Panc1 (cell line): ENCODE measurements around the gene CFAP74. TPM values are rescaled to one million over a fixed set of nuclear protein-coding genes. Genes with fewer than 3 reads are reported as not detected.

Experiments
- ATAC-seq: fragments of 200-7000 bp; cut with Tn5 transposase; 2 replicates; pipeline ENCODE4 v1.9.1; 2020; ENCODE audit warnings: mild to moderate bottlenecking, moderate library complexity
- BruUV-seq: library from RNA; stranded (reverse); fragments of 400-500 nt; replicated peaks from 2 replicates; lab custom pipeline; 2021; lab: Mats Ljungman, UMichigan
- CTCF ChIA-PET: fragments of 300-600 bp; sonication (Branson Sonifier 250); formaldehyde crosslinking; loops from one replicate; lab custom pipeline; 2022; ENCODE audit warnings: antibody characterized with exemption; lab: Charles Lee
- POLR2A ChIA-PET: fragments of 300-600 bp; sonication (Branson Sonifier 250); formaldehyde crosslinking; loops from one replicate; lab custom pipeline; 2022; ENCODE audit warnings: antibody characterized with exemption; lab: Charles Lee
- DNase-seq: peaks from one replicate; pipeline ENCODE4 v3.0.0-alpha.2; 2010; ENCODE audit warnings: low read depth, low spot score
- H3K27ac ChIP-seq: 2 replicates; pipeline ENCODE4 v1.5.1; 2011; ENCODE audit warnings: mild to moderate bottlenecking, low read length, inconsistent platforms
- H3K27me3 ChIP-seq: fragments of 200-500 bp; sonication (Bioruptor generic); 2 replicates; pipeline ENCODE4 v1.6.0; 2014; ENCODE audit warnings: low read length, inconsistent platforms; ENCODE audit not compliant: control insufficient read depth, insufficient read depth
- H3K36me3 ChIP-seq: fragments of 200-500 bp; sonication (Bioruptor generic); 2 replicates; pipeline ENCODE4 v1.5.1; 2014; ENCODE audit warnings: inconsistent platforms, mild to moderate bottlenecking, low read length, moderate library complexity; ENCODE audit not compliant: control insufficient read depth, insufficient read depth
- H3K4me1 ChIP-seq: 2 replicates; pipeline ENCODE4 v1.5.1; 2011; ENCODE audit warnings: inconsistent platforms, mild to moderate bottlenecking, low read length, moderate library complexity; ENCODE audit not compliant: control insufficient read depth, insufficient read depth
- H3K4me3 ChIP-seq, 2 experiments: 2 replicates each; pipeline ENCODE4 v1.5.1; 2011 to 2012; ENCODE audit warnings: low read depth in 2 of 2, low read length in 2 of 2, mild to moderate bottlenecking in 2 of 2, inconsistent platforms in 1 of 2, moderate library complexity in 1 of 2
- H3K9me3 ChIP-seq: fragments of 200-500 bp; sonication (Bioruptor generic); 2 replicates; pipeline ENCODE4 v1.5.1; 2014; ENCODE audit warnings: low read depth, mild to moderate bottlenecking, inconsistent platforms, low read length, moderate library complexity; ENCODE audit not compliant: control insufficient read depth, insufficient read depth
- POLR2AphosphoS5 ChIP-seq: IDR thresholded peaks from 2 replicates; pipeline ENCODE4 v1.6.1; 2012; ENCODE audit warnings: mild to moderate bottlenecking, low read depth, low read length, moderate library complexity
- SIN3A ChIP-seq: IDR thresholded peaks from 2 replicates; pipeline ENCODE4 v1.6.1; 2012; ENCODE audit warnings: low read depth, mild to moderate bottlenecking, low read length, moderate library complexity, borderline replicate concordance; ENCODE audit not compliant: insufficient read depth
- TCF7L2 ChIP-seq: IDR thresholded peaks from 2 replicates; pipeline ENCODE4 v1.6.1; 2011; ENCODE audit warnings: mild to moderate bottlenecking, low read depth, low read length, inconsistent platforms
- in situ Hi-C: cut with HindIII; loops from 2 replicates; pipeline ENCODE4 v1.10.0; 2016; ENCODE audit warnings: low sequenced_read_pairs, low pct_unique_long_range_greater_than_20kb
- intact Hi-C: fragments of 100-400 bp; cut with micrococcal nuclease; formaldehyde crosslinking; loops from one replicate; pipeline ENCODE4 v1.10.0; 2022; ENCODE audit not compliant: unreplicated experiment
- total RNA-seq: library from RNA; stranded (reverse); gene quantifications from one replicate; pipeline ENCODE4 v1.2.1, GENCODE V29; 2021; ENCODE audit not compliant: unreplicated experiment
- TF ChIP-seq, protein P1 (sequence below): fragments of 450-650 bp; IDR thresholded peaks from 2 replicates; pipeline ENCODE4 v1.5.1; 2017; ENCODE audit warnings: mild to moderate bottlenecking
- TF ChIP-seq, protein P2 (sequence below), 2 experiments: IDR thresholded peaks; 2 replicates each; pipeline ENCODE4 v1.6.1; 2011 to 2012; ENCODE audit warnings: low read depth in 2 of 2, control low read depth in 1 of 2, low read length in 1 of 2, mild to moderate bottlenecking in 1 of 2, moderate library complexity in 1 of 2; ENCODE audit not compliant: insufficient read depth in 1 of 2

CFAP74 gene
- total RNA-seq, 1 experiment from 2014 or later, result not detected

DNA sequence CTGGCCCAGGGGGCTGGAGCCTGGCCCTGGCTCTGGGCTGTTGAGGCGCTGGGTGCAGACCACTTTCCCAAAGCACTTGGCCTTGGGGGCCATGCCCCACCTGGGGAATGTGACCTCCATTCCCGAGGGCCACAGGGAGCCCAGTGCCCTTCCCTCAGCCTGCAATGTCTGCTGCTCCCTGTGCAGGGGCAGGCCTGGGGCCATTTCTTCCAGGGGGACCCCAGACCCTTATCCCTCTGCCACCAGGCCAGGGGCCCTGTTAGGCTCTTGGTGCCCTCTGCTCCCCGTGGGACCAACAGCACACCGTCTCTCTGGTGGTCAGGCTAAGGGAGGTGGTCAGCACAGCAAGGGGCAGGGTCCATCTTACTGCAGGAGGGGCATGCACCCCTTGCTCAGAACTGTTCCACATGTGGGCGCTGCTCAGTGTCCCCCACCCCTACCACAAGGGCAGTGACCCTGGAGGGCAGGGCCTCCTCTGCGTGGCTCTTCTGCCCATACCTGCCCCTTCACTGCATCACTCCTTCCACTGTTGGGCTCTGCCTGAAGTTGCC, 83.5 kb downstream of the CFAP74 start:
- ATAC-seq (no peak), DNase-seq (no peak)
- peak overlapping the region; percentile 66; the same call in 1 of the 2 replicates for H3K27ac ChIP-seq
- in situ Hi-C loops (no loop called here), intact Hi-C loops (no loop called here)
- no peaks in the 10 kb centered on the region for H3K9me3 ChIP-seq
- no peaks in the 10 kb centered on the region for H3K36me3 ChIP-seq
- no peaks in the 10 kb centered on the region for H3K27me3 ChIP-seq
- ChIA-PET CTCF (no interaction called here), POLR2A (interaction anchor here (0.5 kb wide), 1 partner anchor 15 kb away, joined by 4 read pairs; no protein-coding TSS in a partner anchor)
- H3K4me3 ChIP-seq, result peak overlapping the region; percentile 56 to 58
- TF ChIP-seq POLR2AphosphoS5, result no peak
- TF ChIP-seq, protein P1, sequence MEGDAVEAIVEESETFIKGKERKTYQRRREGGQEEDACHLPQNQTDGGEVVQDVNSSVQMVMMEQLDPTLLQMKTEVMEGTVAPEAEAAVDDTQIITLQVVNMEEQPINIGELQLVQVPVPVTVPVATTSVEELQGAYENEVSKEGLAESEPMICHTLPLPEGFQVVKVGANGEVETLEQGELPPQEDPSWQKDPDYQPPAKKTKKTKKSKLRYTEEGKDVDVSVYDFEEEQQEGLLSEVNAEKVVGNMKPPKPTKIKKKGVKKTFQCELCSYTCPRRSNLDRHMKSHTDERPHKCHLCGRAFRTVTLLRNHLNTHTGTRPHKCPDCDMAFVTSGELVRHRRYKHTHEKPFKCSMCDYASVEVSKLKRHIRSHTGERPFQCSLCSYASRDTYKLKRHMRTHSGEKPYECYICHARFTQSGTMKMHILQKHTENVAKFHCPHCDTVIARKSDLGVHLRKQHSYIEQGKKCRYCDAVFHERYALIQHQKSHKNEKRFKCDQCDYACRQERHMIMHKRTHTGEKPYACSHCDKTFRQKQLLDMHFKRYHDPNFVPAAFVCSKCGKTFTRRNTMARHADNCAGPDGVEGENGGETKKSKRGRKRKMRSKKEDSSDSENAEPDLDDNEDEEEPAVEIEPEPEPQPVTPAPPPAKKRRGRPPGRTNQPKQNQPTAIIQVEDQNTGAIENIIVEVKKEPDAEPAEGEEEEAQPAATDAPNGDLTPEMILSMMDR, result no peak
- TF ChIP-seq TCF7L2, result no peak
- TF ChIP-seq, protein P2, sequence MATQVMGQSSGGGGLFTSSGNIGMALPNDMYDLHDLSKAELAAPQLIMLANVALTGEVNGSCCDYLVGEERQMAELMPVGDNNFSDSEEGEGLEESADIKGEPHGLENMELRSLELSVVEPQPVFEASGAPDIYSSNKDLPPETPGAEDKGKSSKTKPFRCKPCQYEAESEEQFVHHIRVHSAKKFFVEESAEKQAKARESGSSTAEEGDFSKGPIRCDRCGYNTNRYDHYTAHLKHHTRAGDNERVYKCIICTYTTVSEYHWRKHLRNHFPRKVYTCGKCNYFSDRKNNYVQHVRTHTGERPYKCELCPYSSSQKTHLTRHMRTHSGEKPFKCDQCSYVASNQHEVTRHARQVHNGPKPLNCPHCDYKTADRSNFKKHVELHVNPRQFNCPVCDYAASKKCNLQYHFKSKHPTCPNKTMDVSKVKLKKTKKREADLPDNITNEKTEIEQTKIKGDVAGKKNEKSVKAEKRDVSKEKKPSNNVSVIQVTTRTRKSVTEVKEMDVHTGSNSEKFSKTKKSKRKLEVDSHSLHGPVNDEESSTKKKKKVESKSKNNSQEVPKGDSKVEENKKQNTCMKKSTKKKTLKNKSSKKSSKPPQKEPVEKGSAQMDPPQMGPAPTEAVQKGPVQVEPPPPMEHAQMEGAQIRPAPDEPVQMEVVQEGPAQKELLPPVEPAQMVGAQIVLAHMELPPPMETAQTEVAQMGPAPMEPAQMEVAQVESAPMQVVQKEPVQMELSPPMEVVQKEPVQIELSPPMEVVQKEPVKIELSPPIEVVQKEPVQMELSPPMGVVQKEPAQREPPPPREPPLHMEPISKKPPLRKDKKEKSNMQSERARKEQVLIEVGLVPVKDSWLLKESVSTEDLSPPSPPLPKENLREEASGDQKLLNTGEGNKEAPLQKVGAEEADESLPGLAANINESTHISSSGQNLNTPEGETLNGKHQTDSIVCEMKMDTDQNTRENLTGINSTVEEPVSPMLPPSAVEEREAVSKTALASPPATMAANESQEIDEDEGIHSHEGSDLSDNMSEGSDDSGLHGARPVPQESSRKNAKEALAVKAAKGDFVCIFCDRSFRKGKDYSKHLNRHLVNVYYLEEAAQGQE (IDR thresholded peaks at IDR 0.05; ENCODE audit: insufficient read depth in 1 of 2, low read depth in 2 of 2, low read length in 1 of 2), result no peak
- no peak for TF ChIP-seq SIN3A
- BruUV-seq, result no TSS peak
- no peaks in the 10 kb centered on the region for H3K4me1 ChIP-seq

DNA sequence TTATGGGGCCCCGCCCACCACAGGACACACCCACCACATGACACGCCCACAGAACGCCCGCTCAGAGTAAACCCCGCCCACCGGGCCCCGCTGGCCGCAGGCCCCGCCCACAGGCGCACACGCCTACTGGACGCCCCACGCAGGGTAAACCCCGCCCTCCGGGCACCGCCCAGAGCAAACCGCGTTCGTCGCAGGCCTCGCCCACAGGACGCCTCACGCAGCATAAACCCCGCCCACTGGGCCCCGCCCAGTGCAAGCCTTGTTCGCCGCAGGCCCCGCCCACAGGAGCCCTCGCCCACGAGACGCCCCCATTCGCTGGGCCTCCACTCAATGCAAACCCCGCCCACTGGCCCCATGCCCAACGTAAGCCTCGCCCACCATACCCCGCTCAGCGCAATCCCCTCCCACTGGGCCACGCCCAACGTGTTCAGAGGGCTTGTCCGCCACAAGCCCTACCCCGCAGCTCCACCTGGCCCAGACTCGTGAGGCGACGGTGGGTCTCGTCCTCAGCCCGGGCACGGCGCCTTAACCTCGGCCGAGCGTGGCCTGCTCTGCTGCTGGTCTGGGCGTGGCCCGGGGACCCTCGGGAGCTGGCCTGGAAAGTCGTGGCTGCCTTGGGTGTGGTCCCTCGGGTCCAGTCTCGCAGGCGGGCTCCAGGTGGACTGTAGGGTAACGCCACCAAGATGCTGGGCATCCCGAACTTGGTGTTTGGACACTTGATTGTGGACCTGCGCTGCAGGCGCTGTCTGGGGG, 84.1 kb downstream of the CFAP74 start:
- ATAC-seq, result peak; percentile 87
- POLR2A ChIA-PET, result interaction anchor here (0.5 kb wide), 2 partner anchors 10 to 16 kb away, joined by 4 to 9 read pairs; no protein-coding TSS in a partner anchor
- no peaks in the 10 kb centered on the region for H3K36me3 ChIP-seq
- CTCF ChIA-PET, result interaction anchor here (0.6 kb wide), 1 partner anchor 14 kb away, joined by 9 read pairs; no protein-coding TSS in a partner anchor
- no TSS peak for BruUV-seq
- in situ Hi-C loops, result no loop called here
- H3K27ac ChIP-seq, result peak overlapping the region; percentile 66
- no peaks in the 10 kb centered on the region for H3K4me1 ChIP-seq
- H3K27me3 ChIP-seq, result no peaks in the 10 kb centered on the region
- TF ChIP-seq TCF7L2, result no peak
- TF ChIP-seq, protein P2 (IDR thresholded peaks at IDR 0.05; ENCODE audit: insufficient read depth in 1 of 2, low read depth in 2 of 2, low read length in 1 of 2), result 0 out of 4 replicates have a peak, but pooled peaks of 1 of the 2 experiments have one; percentile 10
- intact Hi-C loops, result no loop called here
- H3K9me3 ChIP-seq, result no peaks in the 10 kb centered on the region
- peak; percentile 85 for DNase-seq
- H3K4me3 ChIP-seq, result peak overlapping the region; percentile 56 to 58
